Dermis lymphatic vessel endothelial cell (primary cell): ENCODE results near the gene DDX18. TPM values are rescaled to one million over a fixed set of nuclear protein-coding genes. Genes with fewer than 3 reads are reported as not detected.

ENCODE experiments used
- total RNA-seq: library from RNA; depleted of rRNA; stranded (reverse); fragments of >200 nt; gene quantifications from 2 replicates; pipeline ENCODE4 v1.2.1, GENCODE V29; 2014

Gene DDX18
- total RNA-seq: 50.3 and 54.5 TPM in 2 replicates

GRCh38 chr2:117814417-117815264 is at the start of gene DDX18:
DDX18 (plus strand) TSS chr2:117814691; CDS start chr2:117814778, 87 bp downstream.

Other genes starting within 250 kb of the DDX18 start
- 21.5 and 26.9 TPM in 2 replicates for gene CCDC93, start 199.4 kb downstream of the DDX18 start, total RNA-seq